Duodenal mucosa (tissue), 2 donors: ENCODE results near the gene RRP1.

Experiments
- H3K27ac ChIP-seq: one replicate; pipeline ENCODE4 v1.7.0; 2013; ENCODE audit warnings: low read depth, low read length
- H3K27me3 ChIP-seq, 2 donors: one replicate each; pipeline ENCODE4 v1.7.0; 2013; ENCODE audit warnings: low read length in 2 of 2, control low read depth in 1 of 2; ENCODE audit not compliant: insufficient read depth in 2 of 2, control insufficient read depth in 1 of 2
- H3K36me3 ChIP-seq, 2 donors: one replicate each; pipeline ENCODE4 v1.7.0; 2013; ENCODE audit warnings: low read length in 2 of 2, control low read depth in 1 of 2; ENCODE audit not compliant: insufficient read depth in 2 of 2, control insufficient read depth in 1 of 2
- H3K4me1 ChIP-seq, 2 donors: one replicate each; pipeline ENCODE4 v1.7.0; 2013; ENCODE audit warnings: low read length in 2 of 2, control low read depth in 1 of 2; ENCODE audit not compliant: insufficient read depth in 2 of 2, control insufficient read depth in 1 of 2
- H3K4me3 ChIP-seq, 2 donors: one replicate each; pipeline ENCODE4 v1.7.0; 2013; ENCODE audit warnings: low read length in 2 of 2, low read depth in 1 of 2
- H3K9ac ChIP-seq, 2 donors: one replicate each; pipeline ENCODE4 v1.7.0; 2013; ENCODE audit warnings: low read length in 2 of 2, low read depth in 1 of 2
- H3K9me3 ChIP-seq, 2 donors: one replicate each; pipeline ENCODE4 v1.7.0; 2013; ENCODE audit warnings: low read length in 2 of 2, control low read depth in 1 of 2; ENCODE audit not compliant: control insufficient read depth in 1 of 2

Gene RRP1

DNA sequence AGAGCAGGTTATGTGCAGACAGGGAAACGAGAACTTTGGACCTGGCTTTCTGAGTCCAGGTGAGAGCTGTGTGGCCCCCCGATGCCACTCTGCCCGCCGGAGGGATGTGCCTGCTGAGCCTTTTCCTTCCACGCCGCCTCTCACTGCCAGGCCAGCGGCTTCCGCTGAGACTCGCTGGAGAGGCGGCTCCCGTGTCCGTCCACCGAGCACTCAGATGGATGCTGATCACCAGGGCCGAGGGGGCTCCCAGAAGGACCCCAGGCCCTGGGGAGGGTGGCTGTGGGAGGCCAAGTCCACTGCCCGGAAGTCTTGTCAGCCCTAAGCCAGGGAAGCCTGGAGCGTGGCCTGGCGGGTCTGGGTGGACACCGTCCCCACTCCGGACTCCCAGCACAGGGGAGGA, 29.7 kb upstream of the RRP1 start:
- Histone ChIP-seq H3K36me3 (peaks cover 26 to 70% of the 10 kb centered on the region in 2 donors), H3K27me3 (no peaks in the 10 kb centered on the region), H3K9ac (no peak overlapping the region), H3K4me1 (peaks cover 0 to 5% of the 10 kb centered on the region in 2 donors), H3K9me3 (no peaks in the 10 kb centered on the region), H3K4me3 (no peak overlapping the region), H3K27ac (no peak overlapping the region)

DNA sequence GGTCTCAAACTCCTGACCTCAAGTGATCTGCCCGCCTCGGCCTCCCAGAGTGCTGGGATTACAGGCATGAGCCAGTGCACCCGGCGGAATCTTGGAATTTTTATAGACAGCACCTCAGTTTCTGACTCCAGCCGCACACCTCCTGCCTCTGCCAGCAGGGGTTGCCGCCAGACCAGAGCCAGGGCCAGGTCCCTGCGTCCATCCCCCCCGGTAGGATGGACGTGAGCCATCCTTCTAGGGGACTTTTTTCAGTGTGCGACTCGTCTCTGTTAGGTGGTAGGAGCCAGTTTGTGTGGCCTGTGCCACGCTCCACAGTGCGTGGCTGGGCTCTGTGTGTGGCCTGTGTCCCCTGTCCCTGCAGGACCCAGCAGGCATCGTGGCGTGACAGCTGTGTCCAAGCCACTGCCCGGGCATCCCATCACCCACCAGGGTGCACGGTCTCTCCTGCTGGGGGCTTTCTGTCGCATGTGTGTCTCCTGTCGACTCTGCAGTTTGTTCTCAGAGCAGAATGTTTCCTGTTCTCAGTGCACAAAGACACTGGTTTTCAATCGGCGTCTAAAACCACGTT, 28.9 kb upstream of the RRP1 start:
- Histone ChIP-seq H3K4me3 (no peak overlapping the region), H3K9me3 (no peaks in the 10 kb centered on the region), H3K36me3 (peaks cover 20 to 62% of the 10 kb centered on the region in 2 donors), H3K4me1 (peaks cover 0 to 5% of the 10 kb centered on the region in 2 donors), H3K27ac (no peak overlapping the region), H3K9ac (no peak overlapping the region), H3K27me3 (no peaks in the 10 kb centered on the region)

DNA sequence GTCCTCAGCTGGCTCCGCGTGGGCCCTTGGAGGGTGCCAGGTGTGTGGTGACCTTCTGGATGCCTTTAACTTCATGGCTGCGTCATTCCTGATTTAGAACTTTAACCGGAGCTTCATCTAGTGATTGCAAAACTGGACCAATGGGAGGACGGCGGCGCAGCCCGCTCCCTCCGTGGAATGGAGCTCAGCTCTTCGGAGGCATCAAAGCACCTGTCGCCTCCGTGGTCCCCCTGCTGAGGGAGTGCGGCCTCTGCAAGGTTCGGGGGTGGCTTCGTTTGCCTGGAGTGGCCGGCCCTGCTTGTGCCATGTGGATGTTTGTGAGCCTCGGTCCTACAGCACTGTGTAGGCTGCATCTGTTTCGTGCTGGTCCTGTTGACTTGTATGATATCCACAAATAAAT, 27.5 kb upstream of the RRP1 start:
- H3K27me3 ChIP-seq, result no peaks in the 10 kb centered on the region
- H3K36me3 ChIP-seq, result peaks cover 9 to 48% of the 10 kb centered on the region in 2 donors
- no peaks in the 10 kb centered on the region for H3K9me3 ChIP-seq
- H3K4me3 ChIP-seq, result no peak overlapping the region
- H3K9ac ChIP-seq, result no peak overlapping the region
- no peak overlapping the region for H3K27ac ChIP-seq
- peaks cover 0 to 7% of the 10 kb centered on the region in 2 donors for H3K4me1 ChIP-seq

DNA sequence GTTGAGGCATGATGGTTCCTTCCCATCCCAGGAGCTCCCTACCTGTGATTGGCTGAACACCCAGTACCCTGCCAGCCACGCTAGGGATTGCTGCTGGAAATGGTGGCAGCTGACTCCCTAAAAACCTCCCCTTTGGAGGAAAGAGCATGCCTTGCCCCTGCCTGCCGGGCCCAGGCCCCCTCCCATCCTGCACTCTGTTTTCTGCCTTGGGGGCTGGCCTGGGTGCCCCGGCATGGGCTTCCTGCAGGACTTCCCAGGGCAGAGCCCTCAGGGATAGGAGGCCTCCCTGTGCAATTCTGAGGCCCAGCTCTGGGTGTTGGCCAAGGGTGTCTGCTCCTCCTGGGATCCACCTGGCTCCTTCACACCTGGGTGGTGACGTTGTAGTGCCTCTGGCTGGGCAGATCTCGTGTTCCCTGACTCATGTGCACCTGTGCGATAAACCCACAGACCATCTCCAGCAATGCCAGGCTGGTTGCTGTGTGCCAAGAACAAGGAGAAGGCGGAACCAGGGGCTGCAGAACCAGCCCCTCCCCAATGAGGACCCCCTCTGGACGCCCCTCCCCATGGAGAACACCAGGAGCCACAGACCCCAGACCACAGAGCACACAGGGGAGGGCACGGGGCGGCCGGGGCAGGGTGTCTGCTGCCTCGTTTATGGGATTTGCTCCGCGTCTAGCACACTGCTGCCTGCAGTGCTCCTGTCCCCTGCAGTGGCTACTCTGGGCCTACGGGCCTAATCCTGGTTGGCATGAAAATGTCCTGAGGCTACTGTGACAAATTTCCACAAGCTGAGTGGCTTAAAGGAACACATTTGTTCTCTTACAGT, 26.9 kb upstream of the RRP1 start:
- Histone ChIP-seq H3K9ac (no peak overlapping the region), H3K36me3 (peaks cover 9 to 45% of the 10 kb centered on the region in 2 donors), H3K27me3 (no peaks in the 10 kb centered on the region), H3K4me1 (peaks cover 4 to 13% of the 10 kb centered on the region in 2 donors), H3K9me3 (no peaks in the 10 kb centered on the region), H3K4me3 (no peak overlapping the region), H3K27ac (no peak overlapping the region)

DNA sequence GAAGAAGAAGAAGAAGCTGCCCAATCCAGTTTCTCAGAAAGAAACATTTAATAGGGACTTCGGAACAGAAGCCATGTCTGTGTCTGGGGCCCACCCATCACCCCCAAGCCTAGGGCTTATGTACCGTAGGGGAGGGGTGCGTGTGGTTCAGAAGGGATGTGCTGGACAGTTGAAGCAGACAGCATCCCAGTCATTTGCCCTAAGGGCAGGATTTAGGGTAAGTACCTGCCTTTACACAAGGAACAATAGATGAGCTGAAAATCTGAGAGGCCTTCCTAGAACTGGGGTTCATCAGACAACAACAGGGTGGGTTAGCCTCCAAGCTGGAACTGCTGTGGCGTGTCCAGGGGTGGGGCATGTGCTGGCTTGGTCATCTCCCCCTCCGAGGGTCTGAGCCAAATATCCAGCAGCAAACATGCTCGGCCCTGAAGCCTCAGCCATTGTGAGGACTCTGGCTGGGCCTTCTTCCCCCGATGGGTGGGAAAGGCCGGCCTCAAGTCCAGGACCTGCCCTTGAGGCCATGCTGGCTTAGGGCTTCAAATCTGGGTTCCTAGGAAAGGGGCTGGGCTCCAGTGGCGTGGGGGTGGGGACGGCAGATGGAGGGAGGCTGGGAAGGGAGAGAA, 25.4 kb upstream of the RRP1 start:
- Histone ChIP-seq H3K9me3 (no peaks in the 10 kb centered on the region), H3K36me3 (peaks cover 7 to 34% of the 10 kb centered on the region in 2 donors), H3K4me1 (peaks cover 15 to 19% of the 10 kb centered on the region in 2 donors), H3K4me3 (no peak overlapping the region), H3K27me3 (no peaks in the 10 kb centered on the region), H3K9ac (no peak overlapping the region), H3K27ac (no peak overlapping the region)

DNA sequence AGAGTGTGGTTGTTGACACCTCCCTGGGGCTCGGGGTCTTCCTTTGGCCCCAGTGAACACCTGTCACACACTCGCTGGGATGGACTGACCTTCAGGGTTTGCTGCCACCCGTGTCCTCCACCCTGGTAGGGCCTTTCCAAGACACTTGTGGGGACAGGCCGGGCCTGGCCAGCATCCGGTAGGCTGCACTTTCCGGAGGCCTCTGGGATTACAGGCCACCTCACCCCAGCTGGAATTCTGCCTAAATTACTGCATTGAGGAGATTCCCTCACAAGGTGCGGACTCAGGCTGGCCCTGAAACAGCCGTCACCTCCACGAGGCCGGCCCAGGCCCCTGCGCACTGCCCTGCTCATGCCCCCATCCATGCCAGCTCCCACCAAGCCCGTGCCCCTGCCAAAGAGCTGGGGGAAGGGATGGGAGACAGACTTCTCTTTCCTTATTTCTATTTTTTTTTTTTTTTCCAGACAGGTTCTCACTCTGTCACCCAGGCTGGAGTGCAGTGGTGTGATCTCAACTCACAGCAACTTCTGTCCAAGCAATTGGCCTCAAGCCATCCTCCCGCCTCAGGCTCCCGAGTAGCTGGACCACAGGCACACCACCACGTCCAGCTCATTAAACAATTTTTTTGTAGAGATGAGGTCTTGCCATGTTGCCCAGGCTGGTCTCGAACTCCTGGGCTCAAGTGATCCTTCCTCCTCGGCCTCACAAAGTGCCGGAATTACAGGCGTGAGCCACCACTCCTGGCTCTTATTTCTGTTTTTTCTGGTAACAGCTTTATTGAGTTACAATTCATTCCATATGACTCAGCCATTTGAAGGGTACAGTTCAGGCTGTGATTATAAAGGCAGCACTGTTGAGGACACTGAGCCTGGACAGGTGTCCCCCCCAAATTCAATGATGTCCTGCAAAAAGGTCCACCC, 24.5 kb upstream of the RRP1 start:
- Histone ChIP-seq H3K9ac (no peak overlapping the region), H3K27ac (no peak overlapping the region), H3K27me3 (no peaks in the 10 kb centered on the region), H3K9me3 (no peaks in the 10 kb centered on the region), H3K36me3 (peaks cover 7 to 26% of the 10 kb centered on the region in 2 donors), H3K4me3 (no peak overlapping the region), H3K4me1 (peaks cover 15 to 19% of the 10 kb centered on the region in 2 donors)

DNA sequence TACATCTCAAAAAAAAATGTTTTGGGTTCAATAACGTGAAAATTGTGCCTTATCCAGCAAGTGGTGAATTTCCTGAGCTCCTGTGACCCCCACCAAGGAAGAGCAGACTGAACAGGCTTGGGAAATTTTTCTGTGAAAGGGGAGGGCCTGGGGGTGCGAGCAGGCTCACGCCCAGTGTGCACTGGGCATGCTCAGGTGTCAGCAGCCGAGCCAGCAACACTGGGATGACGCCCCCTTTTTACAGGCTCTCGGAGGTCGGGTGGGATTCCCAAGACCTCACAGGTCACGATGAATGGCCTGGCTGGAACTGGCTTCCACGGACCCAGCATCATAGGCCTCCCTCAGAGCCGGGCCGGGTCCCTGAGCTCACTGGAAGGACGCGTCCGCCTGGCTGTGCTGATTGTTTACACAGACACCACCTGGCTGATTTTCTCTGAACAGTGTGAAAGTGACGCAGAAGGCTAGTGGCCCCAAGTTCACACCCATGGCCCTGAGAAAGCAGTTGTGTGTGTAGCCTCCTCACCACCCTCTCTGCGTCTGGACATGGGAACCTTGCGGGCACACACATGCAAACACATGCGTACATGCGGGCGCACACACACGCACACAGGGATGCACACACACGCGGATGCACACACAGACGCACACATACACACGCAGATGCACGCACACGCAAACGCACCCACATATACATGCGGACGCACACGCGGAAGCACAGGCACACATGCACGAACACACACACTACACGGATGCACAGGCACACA, 22.5 kb upstream of the RRP1 start:
- no peaks in the 10 kb centered on the region for H3K9me3 ChIP-seq
- H3K9ac ChIP-seq, result peak overlapping the region in 1 of 2 donors; percentile 10
- H3K4me3 ChIP-seq, result no peak overlapping the region
- H3K36me3 ChIP-seq, result peaks cover 2 to 11% of the 10 kb centered on the region in 2 donors
- peaks cover 15 to 19% of the 10 kb centered on the region in 2 donors for H3K4me1 ChIP-seq
- no peak overlapping the region for H3K27ac ChIP-seq
- H3K27me3 ChIP-seq, result no peaks in the 10 kb centered on the region

DNA sequence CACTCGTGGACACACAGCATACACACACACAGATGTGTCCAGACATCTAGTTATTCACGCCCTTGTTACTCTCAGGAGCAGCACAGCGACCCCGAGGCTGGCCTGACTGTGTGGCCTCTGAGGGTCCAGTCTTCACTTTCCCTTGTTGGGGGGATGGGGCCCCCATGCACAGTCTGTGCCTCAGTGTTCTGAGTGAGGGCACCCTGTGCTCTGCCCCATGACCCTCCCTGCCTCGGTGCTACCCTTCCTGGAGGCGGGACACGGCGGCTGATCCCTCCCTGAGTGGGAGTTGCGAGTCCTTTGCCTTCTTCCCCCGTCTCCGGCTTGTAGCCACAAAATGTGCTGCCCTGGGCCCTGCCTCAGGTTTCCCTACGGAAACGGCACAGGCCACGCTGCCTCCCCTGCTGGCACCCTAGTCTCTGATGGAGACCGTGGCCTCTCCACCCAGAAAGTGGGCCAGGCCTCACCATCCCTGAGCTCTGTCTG, 21.8 kb upstream of the RRP1 start:
- no peaks in the 10 kb centered on the region for H3K27me3 ChIP-seq
- peaks cover 0 to 9% of the 10 kb centered on the region in 2 donors for H3K36me3 ChIP-seq
- peak overlapping the region; percentile 25 for H3K9ac ChIP-seq
- H3K27ac ChIP-seq, result no peak overlapping the region
- H3K4me3 ChIP-seq, result no peak overlapping the region
- no peaks in the 10 kb centered on the region for H3K9me3 ChIP-seq
- peaks cover 15 to 19% of the 10 kb centered on the region in 2 donors for H3K4me1 ChIP-seq
